Astrocyte of the cerebellum (primary cell): Measurements from ENCODE around the gene HLA-DOB.

Experiments
- DNase-seq: peaks from one replicate; pipeline ENCODE4 v3.0.0-alpha.2; 2011; ENCODE audit warnings: low read depth
- H3K4me3 ChIP-seq: 2 replicates; pipeline ENCODE4 v1.5.1; 2011; ENCODE audit warnings: mild to moderate bottlenecking, low read depth, low read length, moderate library complexity
- in situ Hi-C: cut with HindIII; loops from 2 replicates; pipeline ENCODE4 v1.10.0; 2017; ENCODE audit warnings: low sequenced_read_pairs
- TF ChIP-seq, protein P1 (sequence below): IDR thresholded peaks from 2 replicates; pipeline ENCODE4 v1.5.1; 2012; ENCODE audit warnings: low read length, low read depth, moderate library complexity, mild to moderate bottlenecking; ENCODE audit errors: missing control alignments

The HLA-DOB gene

DNA sequence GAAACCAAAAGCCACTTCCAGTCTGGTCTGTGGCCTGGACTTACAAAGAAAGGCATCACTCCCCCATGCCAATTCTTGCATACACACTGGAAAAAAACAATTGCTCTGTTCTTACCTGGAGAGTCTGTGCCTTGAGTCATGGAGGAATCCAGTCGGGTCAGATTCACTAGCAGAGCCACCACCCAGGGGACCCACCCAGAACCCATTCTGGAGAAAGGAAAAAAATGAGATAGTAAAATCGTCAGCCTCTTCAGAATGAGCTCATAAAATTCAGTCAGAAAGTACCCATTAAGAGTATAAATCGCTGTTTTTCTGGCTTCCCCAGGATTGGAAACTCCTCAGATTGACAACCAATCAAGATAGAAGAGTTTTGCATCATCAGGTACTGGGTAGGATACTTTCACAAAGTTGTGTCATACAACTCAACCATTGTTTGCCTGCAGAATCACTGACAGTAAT lies at the start of gene HLA-DOB:
Gene HLA-DOB, minus strand, starts transcription at position 257 of the 459 bp plus-strand sequence. Its CDS starts 51 bp downstream, at position 206.
- in situ Hi-C loops: no loop called here

DNA sequence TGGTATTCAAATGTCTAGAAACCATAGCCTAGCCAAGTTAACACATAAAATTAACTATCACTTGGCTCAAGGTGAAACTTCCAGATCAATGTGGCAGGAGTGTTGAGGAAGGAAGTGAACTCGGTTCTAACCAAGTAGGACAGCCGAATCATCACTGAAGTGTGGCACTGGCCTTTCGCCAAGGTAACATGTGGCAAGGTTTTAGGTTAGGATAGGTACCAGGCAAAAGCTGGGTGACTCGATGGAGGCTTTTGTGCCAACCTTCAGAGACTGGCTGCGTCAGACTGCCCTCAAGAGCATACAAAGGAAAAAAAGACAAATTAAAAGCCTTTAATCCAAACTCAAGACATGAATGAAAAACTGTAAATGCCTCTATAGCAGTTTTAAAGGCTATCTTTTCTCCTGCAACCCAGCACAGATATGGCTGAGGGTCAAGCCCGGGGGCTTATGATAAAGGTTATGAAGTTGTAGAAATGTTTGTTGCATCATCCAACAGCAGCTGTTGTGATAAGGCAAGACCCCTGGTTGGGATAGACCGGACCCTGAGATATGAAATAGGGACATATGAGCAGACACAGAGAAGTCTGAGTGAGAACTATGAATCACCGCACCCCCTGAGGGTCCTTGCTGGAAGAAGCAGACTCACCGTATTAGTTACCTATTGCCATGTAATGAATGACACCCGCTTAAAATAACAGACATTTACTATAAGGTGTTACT lies 49.1 kb upstream of the HLA-DOB start:
- TF ChIP-seq, protein P1, sequence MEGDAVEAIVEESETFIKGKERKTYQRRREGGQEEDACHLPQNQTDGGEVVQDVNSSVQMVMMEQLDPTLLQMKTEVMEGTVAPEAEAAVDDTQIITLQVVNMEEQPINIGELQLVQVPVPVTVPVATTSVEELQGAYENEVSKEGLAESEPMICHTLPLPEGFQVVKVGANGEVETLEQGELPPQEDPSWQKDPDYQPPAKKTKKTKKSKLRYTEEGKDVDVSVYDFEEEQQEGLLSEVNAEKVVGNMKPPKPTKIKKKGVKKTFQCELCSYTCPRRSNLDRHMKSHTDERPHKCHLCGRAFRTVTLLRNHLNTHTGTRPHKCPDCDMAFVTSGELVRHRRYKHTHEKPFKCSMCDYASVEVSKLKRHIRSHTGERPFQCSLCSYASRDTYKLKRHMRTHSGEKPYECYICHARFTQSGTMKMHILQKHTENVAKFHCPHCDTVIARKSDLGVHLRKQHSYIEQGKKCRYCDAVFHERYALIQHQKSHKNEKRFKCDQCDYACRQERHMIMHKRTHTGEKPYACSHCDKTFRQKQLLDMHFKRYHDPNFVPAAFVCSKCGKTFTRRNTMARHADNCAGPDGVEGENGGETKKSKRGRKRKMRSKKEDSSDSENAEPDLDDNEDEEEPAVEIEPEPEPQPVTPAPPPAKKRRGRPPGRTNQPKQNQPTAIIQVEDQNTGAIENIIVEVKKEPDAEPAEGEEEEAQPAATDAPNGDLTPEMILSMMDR: no peak
- DNase-seq: no peak
- in situ Hi-C loops: no loop called here
- no peak overlapping the region for H3K4me3 ChIP-seq

More for the DNA sequence above, at the start of gene HLA-DOB:
- TF ChIP-seq, protein P1: no peak
- no peak within 1 kb of the TSS for H3K4me3 ChIP-seq
- no peak for DNase-seq

DNA sequence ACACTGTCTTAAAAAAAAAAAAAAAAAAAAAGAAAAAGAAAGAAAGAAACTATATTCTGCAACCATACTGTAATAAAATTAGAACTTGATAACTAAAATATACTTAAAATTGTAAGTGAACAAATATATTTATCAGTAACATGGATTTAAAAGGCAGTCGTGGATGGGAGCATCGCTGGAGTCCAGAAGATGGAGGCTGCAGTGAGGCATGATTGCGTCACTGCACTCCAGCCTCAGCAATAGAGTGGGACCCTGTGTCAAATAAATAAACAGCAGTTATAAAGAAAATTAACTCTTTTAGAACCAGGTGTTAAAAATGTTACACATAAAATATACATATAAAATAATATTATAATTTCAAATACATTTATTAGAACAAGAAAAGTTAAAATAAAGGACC lies 45.9 kb upstream of the HLA-DOB start:
- DNase-seq: no peak
- TF ChIP-seq, protein P1: no peak
- in situ Hi-C loops: no loop called here
- H3K4me3 ChIP-seq: no peak overlapping the region

DNA sequence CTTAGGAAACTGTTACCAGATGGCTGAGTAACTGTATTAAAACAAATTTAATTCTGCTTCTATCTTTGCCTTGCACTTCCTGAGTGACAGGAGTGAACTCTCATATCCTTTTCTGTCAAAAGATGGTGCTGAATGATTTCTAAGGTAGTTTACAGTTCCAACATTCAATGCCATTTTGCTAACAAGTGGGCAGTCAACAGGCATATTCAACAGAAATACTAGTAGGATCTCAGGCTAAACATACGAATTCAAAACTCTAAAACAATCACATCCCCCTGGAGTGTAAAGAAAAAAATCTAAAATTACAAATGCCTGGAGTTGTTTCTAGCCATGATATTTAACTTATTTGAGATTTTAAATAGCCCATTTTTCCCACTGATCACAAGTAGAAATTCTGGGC lies 43.9 kb upstream of the HLA-DOB start:
- DNase-seq: no peak
- H3K4me3 ChIP-seq: no peak overlapping the region
- in situ Hi-C loops: no loop called here
- TF ChIP-seq, protein P1: no peak

DNA sequence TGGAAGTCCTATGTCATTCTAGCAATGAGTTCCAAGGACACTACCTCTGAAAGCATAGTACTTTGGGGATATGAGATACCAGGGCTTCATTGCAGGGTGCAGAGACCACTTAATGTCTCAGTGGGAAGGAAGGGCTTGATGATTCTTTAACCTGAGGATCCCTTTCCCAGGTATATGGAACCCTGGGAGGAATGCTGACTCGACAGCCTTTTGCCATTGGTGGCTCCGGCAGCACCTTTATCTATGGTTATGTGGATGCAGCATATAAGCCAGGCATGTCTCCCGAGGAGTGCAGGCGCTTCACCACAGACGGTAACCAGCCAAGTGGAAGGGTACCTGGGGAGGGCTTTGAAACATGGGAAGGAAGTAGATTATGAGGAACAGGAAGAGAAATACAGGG lies 41.4 kb upstream of the HLA-DOB start:
- H3K4me3 ChIP-seq: no peak overlapping the region
- DNase-seq: no peak
- TF ChIP-seq, protein P1: no peak
- in situ Hi-C loops: no loop called here

DNA sequence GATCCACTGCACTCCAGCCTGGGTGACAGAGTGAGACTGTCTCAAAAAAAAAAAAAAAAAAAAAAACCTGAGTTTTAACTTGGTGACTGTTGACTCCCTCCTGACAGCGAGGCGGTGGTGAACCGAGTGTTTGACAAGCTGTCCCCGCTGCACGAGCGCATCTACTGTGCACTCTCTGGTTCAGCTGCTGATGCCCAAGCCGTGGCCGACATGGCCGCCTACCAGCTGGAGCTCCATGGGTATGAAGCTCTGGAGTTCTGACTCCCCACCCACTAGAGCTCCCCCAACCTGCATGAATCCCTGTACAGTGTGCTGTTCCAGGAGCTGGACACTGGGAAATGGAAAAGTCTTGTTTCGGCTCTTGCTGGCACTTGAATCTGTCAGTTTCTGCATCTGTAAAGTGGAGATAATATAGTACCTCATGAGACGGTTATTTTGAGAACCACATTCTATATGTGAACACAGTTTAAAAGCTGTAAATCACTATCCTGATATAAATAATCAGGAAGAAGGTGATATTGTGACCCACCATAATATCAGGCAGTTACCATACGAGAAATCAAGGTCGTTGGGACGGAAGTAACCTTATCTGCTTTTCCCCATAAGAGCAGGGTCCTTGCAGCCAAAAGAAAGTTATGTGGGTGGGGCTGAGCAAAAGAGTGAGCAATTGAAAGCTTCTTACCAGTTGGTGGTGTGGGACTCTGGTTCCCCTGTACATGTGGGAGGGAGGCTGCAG lies 40.5 kb upstream of the HLA-DOB start:
- no peak overlapping the region for H3K4me3 ChIP-seq
- in situ Hi-C loops: no loop called here
- TF ChIP-seq, protein P1: no peak
- no peak for DNase-seq
